Activated CD8-positive, alpha-beta memory T cell treated with anti-CD3 and anti-CD28 coated beads, Interleukin-2, amount 50 U/mL, for 4 hours (primary cell): ENCODE measurements around the gene LEP.

ENCODE experiments used
- DNase-seq: peaks from one replicate; pipeline ENCODE4 v3.0.0-alpha.2; 2020

Gene LEP

DNA sequence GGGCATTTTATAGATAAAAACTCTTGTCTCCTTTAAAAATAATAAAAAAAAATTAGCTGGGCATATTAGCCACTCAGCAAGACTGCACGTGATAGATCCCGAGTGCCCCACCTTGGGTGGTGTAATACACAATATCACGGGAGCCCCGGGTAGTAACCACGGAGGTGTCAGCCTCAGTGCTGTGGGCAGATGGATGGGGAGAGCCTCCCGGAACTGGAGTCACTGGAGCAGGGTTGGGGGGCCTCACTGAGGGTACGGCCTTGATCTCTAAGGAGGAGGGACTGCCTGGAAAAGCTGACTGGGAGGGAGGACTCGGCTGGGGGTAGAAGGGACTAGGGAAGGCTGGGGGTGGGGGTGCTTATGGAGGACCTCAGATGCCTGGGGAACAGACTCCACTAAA lies 12.6 kb downstream of the LEP start:
- no peak for DNase-seq

GRCh38 chr7:128254470-128254869 lies 13.4 kb downstream of the LEP start:
- DNase-seq: no peak

DNA sequence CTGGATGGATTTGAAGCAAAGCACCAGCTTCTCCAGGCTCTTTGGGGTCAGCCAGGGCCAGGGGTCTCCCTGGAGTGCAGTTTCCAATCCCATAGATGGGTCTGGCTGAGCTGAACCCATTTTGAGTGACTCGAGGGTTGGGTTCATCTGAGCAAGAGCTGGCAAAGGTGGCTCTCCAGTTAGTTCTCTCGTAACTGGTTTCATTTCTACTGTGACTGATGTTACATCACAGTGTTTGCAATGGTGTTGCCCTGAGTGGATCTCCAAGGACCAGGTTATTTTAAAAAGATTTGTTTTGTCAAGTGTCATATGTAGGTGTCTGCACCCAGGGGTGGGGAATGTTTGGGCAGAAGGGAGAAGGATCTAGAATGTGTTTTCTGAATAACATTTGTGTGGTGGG lies 14.2 kb downstream of the LEP start:
- DNase-seq: no peak

- DNase-seq: no peak
Observed at GRCh38 chr7:128257458-128257857, 16.4 kb downstream of the LEP start.

- no peak for DNase-seq
Observed at GRCh38 chr7:128259131-128260061, 18.3 kb downstream of the LEP start.

DNA sequence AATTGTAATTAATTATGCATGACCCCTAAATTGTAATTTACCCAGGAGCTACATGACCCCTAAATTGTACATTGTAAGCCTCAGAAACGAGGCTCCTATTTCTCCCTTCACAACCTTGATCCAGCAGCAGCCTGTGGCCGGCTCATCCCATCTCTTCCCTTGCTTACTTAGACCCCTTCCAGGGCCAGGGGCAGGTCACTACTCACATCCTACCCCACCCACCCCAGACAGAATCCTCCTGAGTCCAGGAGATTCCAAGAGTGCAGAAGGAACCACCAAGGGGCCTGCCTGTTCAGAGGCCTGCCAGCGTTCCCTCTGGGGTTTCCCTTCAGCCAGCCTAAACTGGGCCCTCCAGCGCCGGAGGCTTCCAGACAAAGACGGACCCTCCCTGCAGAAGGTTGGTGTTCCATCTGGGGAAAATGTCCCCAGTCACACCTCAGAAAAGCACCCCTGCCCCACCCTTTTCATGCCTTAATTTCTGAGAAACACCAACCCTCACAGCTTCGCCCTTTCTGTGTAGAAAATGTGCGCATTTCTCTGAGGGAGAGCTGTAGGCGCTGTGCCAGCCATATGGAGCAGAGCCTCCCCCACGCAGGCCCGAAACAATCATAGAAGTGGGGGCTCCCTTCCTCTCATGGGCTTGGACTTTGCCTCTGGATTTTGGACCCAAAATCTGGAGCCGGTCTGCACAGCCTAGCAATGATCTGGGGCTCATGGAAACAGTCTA lies 19.2 kb downstream of the LEP start:
- DNase-seq: no peak

DNA sequence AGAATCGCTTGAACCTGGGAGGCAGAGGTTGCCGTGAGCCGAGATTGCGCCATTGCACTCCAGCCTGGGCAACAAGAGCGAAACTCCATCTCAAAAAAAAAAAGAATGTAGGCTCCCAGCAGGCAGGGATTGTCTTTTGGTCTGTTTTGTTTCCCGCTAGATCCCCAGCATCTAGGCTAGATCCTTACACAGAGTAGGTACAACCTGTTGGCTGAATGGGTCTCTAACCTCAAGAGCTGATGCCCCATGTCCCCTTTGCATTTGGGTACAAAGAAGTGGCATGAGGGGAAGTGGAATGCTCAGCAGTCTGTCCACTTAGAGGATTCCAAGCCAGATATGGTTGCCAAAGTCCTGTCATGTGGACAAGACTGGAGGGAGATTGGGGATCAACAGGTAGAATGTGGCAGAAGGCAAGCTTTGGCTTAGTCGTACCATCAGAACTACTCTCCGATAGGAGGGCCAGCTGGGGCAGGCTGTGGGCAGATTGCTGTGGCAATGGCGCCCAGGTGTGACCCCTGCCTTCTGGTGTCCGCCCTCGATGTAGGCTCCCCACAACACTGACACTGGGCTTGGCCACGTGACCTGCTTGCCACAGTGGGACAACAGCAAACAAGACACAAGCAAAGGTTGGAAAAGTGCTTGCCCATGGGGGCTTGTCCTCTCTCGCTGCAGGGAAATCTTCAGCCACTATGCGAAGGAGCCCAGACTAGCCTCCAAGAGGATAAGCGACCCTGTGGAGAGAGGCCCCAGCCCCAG lies 21.4 kb downstream of the LEP start:
- no peak for DNase-seq

DNA sequence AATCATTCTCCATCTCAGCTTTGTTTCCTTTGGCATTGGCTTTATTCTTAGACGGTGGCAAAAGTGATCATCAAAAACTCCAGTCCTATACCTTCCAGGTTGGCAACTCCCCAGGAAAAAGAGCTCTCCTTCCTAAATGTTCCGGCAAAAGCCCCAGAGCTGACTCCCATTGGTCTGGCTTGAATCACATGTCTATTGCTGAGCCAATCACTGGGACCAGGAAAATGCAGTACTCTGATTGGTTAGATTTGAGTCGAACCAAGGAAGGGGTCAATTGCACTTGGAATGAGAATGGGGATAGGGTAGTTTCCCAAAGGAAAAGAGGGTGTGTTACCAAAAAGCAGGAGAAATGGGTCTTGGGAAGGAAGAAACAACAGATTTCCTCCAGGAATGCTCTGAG lies 22.3 kb downstream of the LEP start:
- DNase-seq: no peak

- no peak for DNase-seq
Observed at GRCh38 chr7:128264477-128264876, 23.4 kb downstream of the LEP start.

DNA sequence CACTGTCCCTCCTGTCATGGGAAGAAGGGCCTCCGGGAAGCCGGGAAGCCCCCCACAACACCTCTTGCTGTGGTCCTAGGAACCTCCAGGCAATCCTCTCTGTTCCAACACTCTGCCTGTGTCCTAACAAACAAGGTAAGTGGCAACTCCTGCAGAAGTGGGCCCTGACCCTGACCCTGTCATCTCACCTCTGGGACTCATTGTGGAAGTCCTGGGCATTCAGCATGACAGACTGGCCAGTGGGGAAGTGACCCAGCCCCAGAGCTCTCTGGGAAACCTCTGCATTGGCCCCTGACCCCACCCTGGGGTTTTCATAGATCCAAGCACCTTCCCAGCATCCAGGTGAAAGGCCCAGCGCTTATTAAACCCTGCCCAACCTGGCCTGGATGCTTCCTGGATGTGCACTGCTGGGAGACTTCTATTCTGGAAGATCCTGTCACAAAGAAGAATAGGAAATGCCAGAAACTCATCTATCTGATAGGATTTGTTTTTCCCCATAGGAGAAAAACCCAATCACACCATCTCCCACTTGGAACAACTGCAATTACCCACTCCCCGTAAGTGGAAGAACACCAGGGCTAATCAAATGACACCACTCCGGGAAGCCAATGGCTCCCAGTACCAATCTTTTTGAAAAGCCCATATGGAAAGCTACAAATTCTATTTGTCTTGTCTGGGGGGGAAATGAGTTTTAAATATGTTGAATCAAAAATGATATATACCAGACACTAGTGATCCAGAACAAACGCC lies 24.3 kb downstream of the LEP start:
- DNase-seq: no peak

GRCh38 chr7:128265906-128266300 lies 24.8 kb downstream of the LEP start:
- DNase-seq: no peak

DNA sequence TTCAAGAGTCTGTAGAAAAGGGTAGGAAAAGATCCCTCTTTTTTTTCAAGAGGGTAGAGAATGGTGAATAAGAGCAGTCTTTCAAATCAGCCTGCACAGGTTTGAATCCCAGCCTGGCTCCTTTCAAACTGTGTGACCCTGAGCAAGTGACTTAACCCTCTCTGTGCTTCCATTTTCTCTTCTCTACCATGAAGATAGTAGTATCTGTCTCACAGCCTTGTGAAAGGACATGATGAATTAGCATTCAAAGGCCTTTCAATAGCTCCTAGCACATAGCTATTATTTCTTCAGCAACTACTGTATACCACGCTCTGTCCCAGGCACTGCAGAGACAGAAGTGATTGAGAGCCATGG lies 25.4 kb downstream of the LEP start:
- no peak for DNase-seq

- no peak for DNase-seq
Observed at GRCh38 chr7:128266883-128267594, 26.0 kb downstream of the LEP start.

- no peak for DNase-seq
Observed at GRCh38 chr7:128267595-128267924, 26.5 kb downstream of the LEP start.

- DNase-seq: no peak
Observed at GRCh38 chr7:128268233-128268632, 27.2 kb downstream of the LEP start.

DNA sequence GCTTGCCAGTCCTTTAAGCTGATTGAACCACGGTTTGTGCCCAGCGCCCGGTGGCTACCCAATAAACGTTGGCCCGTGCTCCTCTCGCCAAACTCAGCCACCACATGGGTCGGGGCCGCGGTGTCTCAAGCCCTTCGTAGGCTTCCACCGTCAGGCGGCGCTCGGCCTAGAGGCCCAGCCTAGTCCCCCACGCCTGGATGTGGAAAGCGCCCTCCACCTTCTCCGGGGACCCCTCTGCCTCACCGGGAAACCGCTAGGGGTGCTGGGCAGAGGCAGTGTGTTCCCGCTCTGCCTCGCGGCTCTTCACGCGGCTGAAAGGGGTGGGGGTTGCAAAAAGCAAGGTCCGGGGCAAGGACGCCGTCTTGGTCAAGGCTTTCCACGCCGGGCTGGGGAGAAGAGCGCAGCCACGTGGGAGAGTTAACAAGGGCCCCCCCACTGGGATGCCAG lies 29.8 kb downstream of the LEP start:
- DNase-seq: no peak

DNA sequence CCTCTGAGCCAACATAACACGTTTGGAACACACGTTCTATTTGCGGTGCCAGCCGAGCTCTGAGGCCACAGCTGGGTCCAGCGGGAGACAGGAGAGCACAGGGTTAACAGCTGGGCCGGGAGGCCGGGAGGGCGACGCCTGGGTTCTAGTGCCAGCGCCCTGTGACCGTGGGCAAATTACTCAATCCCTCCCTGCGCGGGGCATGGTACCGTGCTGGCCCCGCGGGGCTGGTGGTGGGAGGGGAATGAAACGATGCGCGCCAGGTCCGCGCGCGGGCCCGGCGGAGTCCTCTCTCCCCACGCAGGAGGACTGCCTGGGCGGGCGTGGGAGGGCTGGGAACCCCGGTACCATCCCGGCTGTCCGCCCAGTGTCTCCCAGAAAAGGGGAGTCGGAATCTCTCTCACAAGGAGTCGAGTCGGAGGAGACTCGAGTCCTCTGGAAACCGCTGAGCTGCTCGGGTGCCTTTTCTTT lies 30.4 kb downstream of the LEP start:
- DNase-seq: no peak

GRCh38 chr7:128271942-128272481 lies 30.9 kb downstream of the LEP start:
- no peak for DNase-seq

- DNase-seq: no peak
Observed at GRCh38 chr7:128274246-128274883, 33.3 kb downstream of the LEP start.

DNA sequence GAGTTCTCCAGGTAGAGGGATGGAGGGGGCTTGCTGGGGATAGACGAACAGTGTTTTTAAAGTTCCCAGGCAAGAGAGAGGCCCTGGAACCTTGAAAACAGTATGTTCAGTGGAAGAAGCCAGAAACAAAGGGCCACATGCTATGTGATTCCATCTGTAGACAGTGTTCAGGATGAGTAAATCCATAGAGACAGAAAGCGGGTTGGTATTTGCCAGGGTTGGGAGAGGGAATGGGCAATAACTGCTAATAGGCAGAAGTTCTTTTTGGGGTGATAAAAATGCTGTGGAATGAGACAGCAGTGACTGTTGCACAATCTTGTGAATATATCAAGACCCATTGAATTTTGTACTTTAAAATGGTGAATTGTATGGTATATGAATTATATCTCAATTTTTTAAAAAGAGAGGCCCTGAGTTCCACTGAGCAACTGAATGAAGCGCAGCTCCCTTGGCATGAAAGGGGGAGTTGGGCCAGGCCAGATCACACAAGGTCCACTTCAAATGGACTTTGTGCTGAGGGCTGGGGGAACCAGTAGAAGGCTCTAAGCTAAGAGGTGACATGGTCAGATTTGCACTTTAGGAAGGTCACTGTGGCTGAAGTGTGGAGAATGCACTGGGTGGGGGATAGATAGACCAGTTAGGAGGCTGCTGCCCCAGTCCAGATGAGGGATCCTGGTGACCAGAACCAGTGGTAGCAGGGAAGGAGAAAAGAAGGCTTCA lies 34.0 kb downstream of the LEP start:
- DNase-seq: no peak

DNA sequence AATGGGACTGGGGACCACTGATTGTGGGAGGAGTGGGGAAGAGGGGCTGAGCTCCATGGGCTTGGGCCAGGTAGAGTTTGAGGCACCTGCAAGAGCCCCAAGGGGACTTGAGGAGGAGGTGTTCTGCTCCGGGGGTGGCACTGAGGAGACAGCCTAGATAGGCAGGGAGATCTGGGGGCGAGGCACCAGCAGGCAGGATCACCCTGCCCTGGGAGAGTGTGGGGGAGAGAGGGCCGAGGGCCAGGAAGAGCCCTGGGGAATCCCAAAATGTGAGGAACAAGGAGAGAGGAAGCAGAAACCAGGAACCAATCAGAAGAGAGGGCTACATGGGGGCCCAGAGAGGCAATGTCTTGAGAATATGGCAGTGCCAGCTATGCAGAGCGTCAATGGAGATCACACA lies 34.6 kb downstream of the LEP start:
- DNase-seq: no peak
